B cell (primary cell): Measurements from ENCODE around the gene COPA.

ENCODE experiments used
- CTCF ChIP-seq: fragments of 200-600 bp; IDR thresholded peaks from one replicate; pipeline ENCODE4 v1.8.0; 2022; ENCODE audit warnings: antibody characterized with exemption, mild to moderate bottlenecking
- EZH2 ChIP-seq: IDR thresholded peaks from 2 replicates; pipeline ENCODE4 v1.6.1; 2012; ENCODE audit warnings: borderline replicate concordance, low read depth, mild to moderate bottlenecking, moderate library complexity, low read length; ENCODE audit not compliant: insufficient read depth, poor library complexity, severe bottlenecking

- TF ChIP-seq CTCF (no peak), EZH2 (no peak)
Measured at GRCh38 chr1:160344936-160345335, 1.9 kb upstream of the COPA start.
